Neural cell (in vitro differentiated cells): ENCODE results near the gene CCDC127. TPM values are rescaled to one million over a fixed set of nuclear protein-coding genes. Genes with fewer than 3 reads are reported as not detected.

Source experiments
- H2AFZ ChIP-seq: fragments of 200-600, 300-800 bp; sonication (generic), shearing (Covaris generic); 2 replicates; pipeline ENCODE4 v1.6.0; 2014; ENCODE audit warnings: low read depth, mild to moderate bottlenecking, antibody characterized with exemption, low read length, moderate library complexity
- H3F3A ChIP-seq: fragments of 200-600 bp; shearing (Covaris generic); 2 replicates; pipeline ENCODE4 v1.6.1; 2016; ENCODE audit warnings: mild to moderate bottlenecking, moderate library complexity, mixed read lengths, antibody characterized with exemption, low read length; ENCODE audit not compliant: insufficient read depth, poor library complexity, severe bottlenecking
- H3K27ac ChIP-seq: fragments of 200-600, 300-800 bp; sonication (generic), shearing (Covaris generic); 2 replicates; pipeline ENCODE4 v1.5.1; 2014; ENCODE audit warnings: mild to moderate bottlenecking, low read length, moderate library complexity
- H3K27me3 ChIP-seq: fragments of 300-800, 200-600 bp; sonication (generic), shearing (Covaris generic); 2 replicates; pipeline ENCODE4 v1.6.0; 2014; ENCODE audit warnings: mild to moderate bottlenecking, low read depth, low read length, moderate library complexity; ENCODE audit not compliant: insufficient read depth
- H3K36me3 ChIP-seq: fragments of 300-800, 200-600 bp; sonication (generic), shearing (Covaris generic); 2 replicates; pipeline ENCODE4 v1.5.1; 2014; ENCODE audit warnings: mild to moderate bottlenecking, antibody characterized with exemption, low read length, moderate library complexity; ENCODE audit not compliant: insufficient read depth
- H3K4me2 ChIP-seq: fragments of 300-800, 200-600 bp; sonication (generic), shearing (Covaris generic); 2 replicates; pipeline ENCODE4 v1.6.0; 2014; ENCODE audit warnings: mild to moderate bottlenecking, low read length
- H3K4me3 ChIP-seq: fragments of 300-800, 200-600 bp; sonication (generic), shearing (Covaris generic); 2 replicates; pipeline ENCODE4 v1.5.1; 2014; ENCODE audit warnings: mild to moderate bottlenecking, low read length, moderate library complexity
- H3K79me2 ChIP-seq: fragments of 200-600 bp; shearing (Covaris generic); replicated peaks from 2 replicates; pipeline ENCODE4 v1.6.0; 2014; ENCODE audit warnings: mild to moderate bottlenecking, low read length, moderate library complexity; ENCODE audit not compliant: insufficient read depth
- H3K9ac ChIP-seq: fragments of 300-800, 200-600 bp; sonication (generic), shearing (Covaris generic); 2 replicates; pipeline ENCODE4 v1.6.1; 2016; ENCODE audit warnings: mild to moderate bottlenecking, low read length, mixed read lengths
- H3K9me2 ChIP-seq: fragments of 200-600 bp; shearing (Covaris generic); 2 replicates; pipeline ENCODE4 v1.6.1; 2016; ENCODE audit warnings: mild to moderate bottlenecking, low read length, mixed read lengths; ENCODE audit not compliant: insufficient read depth
- H3K9me3 ChIP-seq: fragments of 200-600, 300-800 bp; sonication (generic), shearing (Covaris generic); 2 replicates; pipeline ENCODE4 v1.6.1; 2016; ENCODE audit warnings: mild to moderate bottlenecking, mixed run types, low read length, moderate library complexity, mixed read lengths
- H4K20me1 ChIP-seq: fragments of 200-600 bp; shearing (Covaris generic); 2 replicates; pipeline ENCODE4 v1.6.1; 2016; ENCODE audit warnings: mild to moderate bottlenecking, mixed run types; ENCODE audit not compliant: insufficient read depth
- CTCF ChIP-seq: fragments of 450-650 bp; IDR thresholded peaks from 2 replicates; pipeline ENCODE4 v1.5.1; 2014; ENCODE audit warnings: antibody characterized with exemption, mild to moderate bottlenecking, moderate library complexity; ENCODE audit not compliant: poor library complexity, severe bottlenecking
- EP300 ChIP-seq: fragments of 450-650 bp; conservative IDR thresholded peaks from 2 replicates; pipeline ENCODE4 v1.6.1; 2014; ENCODE audit warnings: antibody characterized with exemption, mild to moderate bottlenecking, moderate library complexity; ENCODE audit not compliant: poor library complexity, severe bottlenecking
- EZH2 ChIP-seq: fragments of 200-600, 300-800 bp; shearing (Covaris generic), sonication (generic); IDR thresholded peaks from 2 replicates; pipeline ENCODE4 v1.6.1; 2014; ENCODE audit warnings: antibody characterized with exemption, low read length, borderline replicate concordance, mild to moderate bottlenecking; ENCODE audit not compliant: insufficient read depth, poor library complexity, severe bottlenecking
- MXI1 ChIP-seq: fragments of 450-650 bp; conservative IDR thresholded peaks from 2 replicates; pipeline ENCODE4 v1.6.1; 2014; ENCODE audit warnings: antibody characterized with exemption, mild to moderate bottlenecking; ENCODE audit not compliant: poor library complexity, severe bottlenecking
- POLR2AphosphoS5 ChIP-seq: IDR thresholded peaks from 2 replicates; pipeline ENCODE4 v1.6.1; 2012
- RAD21 ChIP-seq: fragments of 450-650 bp; conservative IDR thresholded peaks from 2 replicates; pipeline ENCODE4 v1.6.1; 2014; ENCODE audit warnings: antibody characterized with exemption, mild to moderate bottlenecking, moderate library complexity
- SMC3 ChIP-seq: fragments of 450-650 bp; conservative IDR thresholded peaks from 2 replicates; pipeline ENCODE4 v1.6.1; 2014; ENCODE audit warnings: antibody characterized with exemption, mild to moderate bottlenecking, moderate library complexity; ENCODE audit not compliant: poor library complexity
- TAF1 ChIP-seq: IDR thresholded peaks from 2 replicates; pipeline ENCODE4 v1.6.1; 2012; ENCODE audit warnings: low read depth
- polyA plus RNA-seq: library from polyadenylated mRNA; depleted of rRNA; stranded (reverse); fragments of >200 nt; gene quantifications from 2 replicates; pipeline ENCODE4 v1.2.3, GENCODE V29; 2014
- TF ChIP-seq, protein P1 (sequence below): IDR thresholded peaks from 2 replicates; pipeline ENCODE4 v1.6.1; 2012; ENCODE audit warnings: borderline replicate concordance

CCDC127 gene
- polyA plus RNA-seq, 1 donor from 2014 or later: 5.4 TPM

DNA sequence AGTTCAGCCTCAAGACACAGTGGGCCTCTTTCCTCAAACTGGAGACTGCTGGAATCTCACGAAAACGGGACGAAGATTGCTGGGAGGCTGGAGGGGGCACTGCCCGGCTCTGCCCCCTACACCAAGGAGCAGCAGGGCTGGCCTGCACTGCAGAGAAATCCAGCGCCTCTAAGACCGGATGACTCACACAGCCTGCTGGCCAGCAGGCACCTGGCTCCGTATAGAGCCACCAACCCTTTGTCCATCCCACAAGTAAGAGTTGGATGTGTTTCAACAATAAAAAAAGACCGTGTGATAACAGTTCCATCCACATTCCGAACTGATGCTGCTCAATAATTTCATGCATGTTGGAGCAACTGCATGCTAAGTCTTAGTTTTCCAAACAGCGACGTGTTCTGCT lies 11.5 kb downstream of the CCDC127 start:
- Histone ChIP-seq H2AFZ (no peak overlapping the region), H4K20me1 (no peaks in the 10 kb centered on the region), H3K27ac (no peak overlapping the region), H3K9me2 (no peaks in the 10 kb centered on the region), H3K4me2 (no peak overlapping the region), H3K36me3 (no peaks in the 10 kb centered on the region), H3K27me3 (no peaks in the 10 kb centered on the region), H3K4me3 (no peak overlapping the region), H3F3A (no peaks in the 10 kb centered on the region), H3K9ac (no peak overlapping the region), H3K9me3 (no peaks in the 10 kb centered on the region), H3K79me2 (peaks cover 21% of the 10 kb centered on the region)
- TF ChIP-seq MXI1: no peak

- Histone ChIP-seq H3K9me2 (no peaks in the 10 kb centered on the region), H3K4me3 (no peak overlapping the region), H3K9ac (no peak overlapping the region), H3K36me3 (no peaks in the 10 kb centered on the region), H3K27ac (no peak overlapping the region), H2AFZ (no peak overlapping the region), H3K4me2 (no peak overlapping the region), H4K20me1 (no peaks in the 10 kb centered on the region), H3K9me3 (no peaks in the 10 kb centered on the region), H3K79me2 (peaks cover 19% of the 10 kb centered on the region), H3F3A (no peaks in the 10 kb centered on the region), H3K27me3 (no peaks in the 10 kb centered on the region)
- TF ChIP-seq POLR2AphosphoS5 (no peak), CTCF (no peak), RAD21 (no peak), EZH2 (no peak), TAF1 (no peak), EP300 (no peak), MXI1 (no peak), SMC3 (no peak)
- TF ChIP-seq, protein P1, sequence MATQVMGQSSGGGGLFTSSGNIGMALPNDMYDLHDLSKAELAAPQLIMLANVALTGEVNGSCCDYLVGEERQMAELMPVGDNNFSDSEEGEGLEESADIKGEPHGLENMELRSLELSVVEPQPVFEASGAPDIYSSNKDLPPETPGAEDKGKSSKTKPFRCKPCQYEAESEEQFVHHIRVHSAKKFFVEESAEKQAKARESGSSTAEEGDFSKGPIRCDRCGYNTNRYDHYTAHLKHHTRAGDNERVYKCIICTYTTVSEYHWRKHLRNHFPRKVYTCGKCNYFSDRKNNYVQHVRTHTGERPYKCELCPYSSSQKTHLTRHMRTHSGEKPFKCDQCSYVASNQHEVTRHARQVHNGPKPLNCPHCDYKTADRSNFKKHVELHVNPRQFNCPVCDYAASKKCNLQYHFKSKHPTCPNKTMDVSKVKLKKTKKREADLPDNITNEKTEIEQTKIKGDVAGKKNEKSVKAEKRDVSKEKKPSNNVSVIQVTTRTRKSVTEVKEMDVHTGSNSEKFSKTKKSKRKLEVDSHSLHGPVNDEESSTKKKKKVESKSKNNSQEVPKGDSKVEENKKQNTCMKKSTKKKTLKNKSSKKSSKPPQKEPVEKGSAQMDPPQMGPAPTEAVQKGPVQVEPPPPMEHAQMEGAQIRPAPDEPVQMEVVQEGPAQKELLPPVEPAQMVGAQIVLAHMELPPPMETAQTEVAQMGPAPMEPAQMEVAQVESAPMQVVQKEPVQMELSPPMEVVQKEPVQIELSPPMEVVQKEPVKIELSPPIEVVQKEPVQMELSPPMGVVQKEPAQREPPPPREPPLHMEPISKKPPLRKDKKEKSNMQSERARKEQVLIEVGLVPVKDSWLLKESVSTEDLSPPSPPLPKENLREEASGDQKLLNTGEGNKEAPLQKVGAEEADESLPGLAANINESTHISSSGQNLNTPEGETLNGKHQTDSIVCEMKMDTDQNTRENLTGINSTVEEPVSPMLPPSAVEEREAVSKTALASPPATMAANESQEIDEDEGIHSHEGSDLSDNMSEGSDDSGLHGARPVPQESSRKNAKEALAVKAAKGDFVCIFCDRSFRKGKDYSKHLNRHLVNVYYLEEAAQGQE: no peak
These were observed 12.8 kb downstream of the CCDC127 start for GRCh38 chr5:204966-205670.
